Activated T-cell treated with anti-CD3 and anti-CD28 coated beads for 4 hours (primary cell): Measurements from ENCODE around the gene PRRC2A.

Experiments
- DNase-seq: peaks from one replicate; pipeline ENCODE4 v3.0.0-alpha.2; 2020

PRRC2A gene

DNA sequence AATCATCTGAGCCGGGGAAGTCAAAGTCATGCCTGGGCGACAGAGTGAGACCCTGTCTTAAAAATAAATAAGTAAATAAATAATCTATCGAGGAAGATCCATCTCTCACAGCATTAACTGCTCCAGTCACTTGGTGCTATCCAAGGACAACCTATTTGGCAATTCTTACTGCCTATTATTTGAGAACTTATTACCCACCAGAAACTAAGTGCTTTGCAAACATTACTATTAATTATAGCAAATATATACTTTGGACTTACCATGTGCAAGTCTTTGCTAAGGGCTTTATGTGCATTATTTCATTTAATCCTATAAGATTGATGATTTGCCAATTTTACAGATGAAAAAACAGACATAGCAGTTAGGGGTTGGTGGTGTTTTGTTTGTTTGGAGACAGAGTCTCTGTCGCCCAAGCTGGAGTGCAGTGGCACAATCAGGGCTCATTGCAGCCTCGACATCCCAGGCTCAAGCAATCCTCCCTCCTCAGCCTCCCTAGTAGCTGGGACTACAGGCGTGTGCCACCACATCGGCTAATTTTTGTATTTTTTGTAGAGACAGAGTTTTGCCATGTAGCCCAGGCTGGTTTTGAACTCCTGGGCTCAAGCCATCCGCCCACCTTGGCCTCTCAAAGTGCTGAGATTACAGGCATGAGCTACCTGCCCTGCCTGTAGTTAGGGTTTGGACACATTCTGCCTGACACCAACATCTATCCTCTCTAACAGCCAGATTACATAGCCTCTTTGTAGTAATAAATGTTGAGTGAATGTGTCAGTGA, 34.2 kb downstream of the PRRC2A start:
- DNase-seq, result no peak

DNA sequence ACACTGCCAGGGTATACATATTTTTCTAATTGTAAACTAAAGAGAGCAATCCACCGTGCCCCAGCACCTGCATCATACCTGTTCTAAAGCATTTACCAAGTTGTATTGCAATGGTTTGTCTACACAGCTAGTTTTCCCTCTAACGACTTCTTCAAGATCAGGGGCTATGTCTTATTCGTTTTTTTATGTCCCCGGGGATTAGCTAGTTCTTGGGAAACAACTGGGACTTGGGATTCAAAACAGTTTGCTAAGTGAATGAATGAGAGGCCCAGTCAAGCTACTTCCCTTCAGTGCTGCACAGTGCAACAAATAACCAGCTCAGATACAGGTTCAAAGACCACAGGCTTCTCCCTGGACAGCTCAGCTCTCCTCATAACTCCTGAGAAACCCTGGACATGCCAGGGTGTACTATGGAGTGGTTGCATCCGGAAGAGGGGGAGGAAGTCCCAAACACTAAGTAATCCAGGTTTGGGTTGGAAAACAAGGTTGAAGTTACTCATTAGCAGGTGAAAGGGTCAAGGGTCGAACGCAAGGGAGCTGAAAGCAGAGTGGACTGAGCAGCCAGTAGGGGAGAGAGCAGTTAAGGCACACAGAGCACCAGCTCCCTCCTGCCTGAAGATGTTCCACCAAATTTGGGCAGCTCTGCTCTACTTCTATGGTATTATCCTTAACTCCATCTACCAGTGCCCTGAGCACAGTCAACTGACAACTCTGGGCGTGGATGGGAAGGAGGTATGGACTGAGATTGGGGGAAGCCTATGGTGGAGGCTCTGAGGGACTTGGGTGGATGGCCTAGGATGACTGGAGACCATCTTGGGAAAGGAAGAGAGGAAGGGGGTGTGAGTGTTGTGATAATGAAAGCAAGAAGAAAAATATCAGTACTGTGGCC, 35.1 kb downstream of the PRRC2A start, which contains the start of gene APOM:
TSS of gene APOM (plus strand) at position 546 of the 889 bp plus-strand sequence. CDS start at position 619, 73 bp downstream.
- no peak for DNase-seq

DNA sequence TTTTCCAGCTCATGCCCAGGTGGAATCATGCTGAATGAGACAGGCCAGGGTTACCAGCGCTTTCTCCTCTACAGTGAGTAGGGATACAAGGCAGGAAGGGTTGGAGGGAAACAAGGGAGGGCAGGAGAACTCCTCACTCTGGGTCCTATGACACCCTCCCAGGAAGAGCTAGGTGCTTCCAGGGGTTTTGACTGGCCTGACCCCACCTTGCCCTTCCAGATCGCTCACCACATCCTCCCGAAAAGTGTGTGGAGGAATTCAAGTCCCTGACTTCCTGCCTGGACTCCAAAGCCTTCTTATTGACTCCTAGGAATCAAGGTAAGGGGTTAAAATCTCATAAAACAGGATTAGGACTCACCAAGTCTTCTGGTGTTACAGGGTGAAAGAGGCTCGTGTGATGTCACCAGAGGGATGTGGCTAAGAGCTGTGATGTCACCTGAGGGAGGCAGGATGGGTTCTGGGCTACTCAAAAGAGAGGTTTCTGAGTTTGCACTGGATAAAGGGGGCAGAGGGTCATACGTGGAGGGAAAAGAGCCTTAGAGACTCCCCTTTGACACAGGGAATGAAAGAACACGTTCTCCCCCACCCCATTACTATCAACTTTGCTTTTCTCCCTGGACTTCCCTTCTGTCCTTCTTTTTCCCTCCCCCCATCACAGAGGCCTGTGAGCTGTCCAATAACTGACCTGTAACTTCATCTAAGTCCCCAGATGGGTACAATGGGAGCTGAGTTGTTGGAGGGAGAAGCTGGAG, 37.1 kb downstream of the PRRC2A start:
- no peak for DNase-seq

- no peak for DNase-seq
Measured at GRCh38 chr6:31658158-31658688, 37.7 kb downstream of the PRRC2A start.

DNA sequence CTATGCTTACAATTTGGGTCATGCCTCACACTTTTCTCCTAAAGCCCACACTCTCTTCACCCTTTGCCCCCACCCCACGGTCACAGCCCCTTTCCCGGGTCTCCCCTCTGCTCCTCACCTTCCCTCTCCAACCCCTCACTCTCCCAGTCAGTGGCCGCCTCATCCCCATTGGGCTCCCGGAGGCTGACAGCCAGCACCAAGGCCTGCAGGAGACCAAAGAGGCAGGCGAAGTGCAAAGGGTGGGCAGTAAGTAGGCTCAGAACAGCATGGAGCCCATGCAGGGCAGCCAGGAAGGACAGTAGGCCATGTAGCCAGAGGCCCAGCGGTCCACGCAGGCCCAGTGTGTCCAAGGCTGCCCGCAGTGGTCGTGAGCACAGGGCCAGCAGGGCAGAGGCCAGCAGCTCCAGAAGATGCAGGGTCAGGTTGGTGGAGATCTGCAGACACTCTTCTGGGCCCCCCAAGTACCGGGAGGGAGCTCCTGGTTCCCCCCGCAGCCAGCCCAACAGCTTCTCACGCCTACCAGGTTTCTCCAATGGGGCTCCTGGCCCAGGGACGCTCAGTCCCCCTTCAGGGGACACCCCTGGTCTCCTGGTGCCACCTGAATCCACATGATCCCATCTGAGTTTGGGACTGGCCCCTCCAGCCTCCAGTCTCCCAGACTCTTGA, 38.6 kb downstream of the PRRC2A start:
- no peak for DNase-seq

DNA sequence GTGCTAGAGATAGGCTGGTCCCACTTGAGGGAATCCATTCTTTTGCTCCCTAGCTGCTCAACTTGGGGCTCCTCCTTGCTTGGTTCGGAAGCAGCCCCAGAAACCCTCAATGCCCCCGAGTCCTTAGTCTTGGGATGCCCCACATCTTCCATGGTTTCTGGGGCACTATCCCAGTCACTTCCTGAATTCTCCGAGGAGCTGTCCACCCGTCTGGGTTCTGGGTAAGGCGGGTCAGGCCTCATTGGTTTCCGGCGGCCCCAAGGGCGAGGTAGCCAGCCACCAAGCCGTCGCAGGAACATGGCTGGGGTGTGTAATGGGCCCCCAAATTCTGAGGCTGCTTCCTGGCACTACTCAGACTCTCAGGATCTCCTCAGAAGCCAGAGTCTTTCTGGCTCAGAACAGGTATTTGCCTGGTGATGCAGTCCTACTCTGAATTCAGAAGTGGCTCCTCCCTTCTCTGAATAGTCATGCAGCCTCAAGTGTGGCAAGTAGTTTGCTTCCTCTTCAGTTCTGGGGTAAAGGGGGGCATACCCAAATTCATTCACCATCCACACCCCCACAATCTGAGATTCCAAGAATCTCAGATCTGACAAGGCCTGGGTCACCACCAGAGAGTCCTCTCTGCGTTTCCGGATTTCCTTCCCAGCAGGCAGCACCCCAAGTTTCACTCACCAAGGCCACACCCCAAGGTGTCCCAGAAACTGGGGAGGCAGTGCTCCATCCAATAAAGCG, 39.3 kb downstream of the PRRC2A start:
- DNase-seq, result no peak

DNA sequence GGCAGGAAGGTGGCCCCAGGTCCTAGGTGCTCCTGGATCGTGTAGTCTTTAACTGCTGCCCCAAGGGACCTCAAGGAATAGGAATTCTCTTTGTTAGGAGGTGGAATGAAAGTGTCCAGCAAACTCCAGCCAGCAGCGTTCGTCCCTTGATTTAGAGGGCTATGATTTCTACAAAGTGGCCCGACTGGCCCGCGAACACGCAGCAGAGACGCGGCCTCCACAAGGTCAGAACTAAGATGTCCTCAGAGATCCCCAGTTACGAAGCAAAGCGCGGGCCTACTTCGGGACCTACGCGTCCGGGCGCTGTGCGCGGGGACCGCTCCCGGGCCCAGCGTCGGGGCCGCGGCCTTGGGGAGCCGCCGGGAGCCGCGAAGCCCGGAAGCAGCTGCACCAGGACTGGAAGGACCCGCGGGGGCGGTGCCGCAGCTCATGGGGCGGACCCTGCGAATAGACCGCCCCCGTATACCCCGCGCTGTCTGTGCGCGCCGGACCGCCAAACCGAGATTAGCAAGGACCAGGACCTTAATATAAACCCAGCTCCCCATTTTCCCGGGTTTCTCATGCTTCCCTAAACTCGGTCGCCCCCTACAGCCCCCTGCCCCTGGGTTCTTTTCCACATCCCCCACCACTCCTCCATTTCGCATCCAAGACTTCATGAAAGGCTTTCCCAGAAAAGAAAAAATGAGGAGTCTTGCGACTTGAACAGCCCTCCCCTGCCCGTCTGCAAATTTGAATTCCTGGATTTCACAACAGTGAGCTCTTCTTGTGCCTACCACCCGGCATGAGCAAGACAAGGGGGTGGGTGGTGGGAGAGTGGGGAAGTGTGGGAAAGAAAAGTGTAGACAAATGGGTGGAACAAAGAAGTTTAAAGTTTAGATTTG, 40.1 kb downstream of the PRRC2A start, which contains the start of gene C6orf47:
TSS of gene C6orf47 (minus strand) at position 398 of the 881 bp plus-strand sequence. CDS start 831 bp downstream, outside the sequence.
- DNase-seq, result peak; percentile 70

- DNase-seq, result no peak
Measured at GRCh38 chr6:31661262-31662123, 41.0 kb downstream of the PRRC2A start.

GRCh38 chr6:31662124-31662723, 41.7 kb downstream of the PRRC2A start:
- no peak for DNase-seq

- no peak for DNase-seq
Measured at GRCh38 chr6:31663126-31663960, 42.8 kb downstream of the PRRC2A start.

GRCh38 chr6:31663961-31664789, 43.7 kb downstream of the PRRC2A start:
- DNase-seq, result no peak

DNA sequence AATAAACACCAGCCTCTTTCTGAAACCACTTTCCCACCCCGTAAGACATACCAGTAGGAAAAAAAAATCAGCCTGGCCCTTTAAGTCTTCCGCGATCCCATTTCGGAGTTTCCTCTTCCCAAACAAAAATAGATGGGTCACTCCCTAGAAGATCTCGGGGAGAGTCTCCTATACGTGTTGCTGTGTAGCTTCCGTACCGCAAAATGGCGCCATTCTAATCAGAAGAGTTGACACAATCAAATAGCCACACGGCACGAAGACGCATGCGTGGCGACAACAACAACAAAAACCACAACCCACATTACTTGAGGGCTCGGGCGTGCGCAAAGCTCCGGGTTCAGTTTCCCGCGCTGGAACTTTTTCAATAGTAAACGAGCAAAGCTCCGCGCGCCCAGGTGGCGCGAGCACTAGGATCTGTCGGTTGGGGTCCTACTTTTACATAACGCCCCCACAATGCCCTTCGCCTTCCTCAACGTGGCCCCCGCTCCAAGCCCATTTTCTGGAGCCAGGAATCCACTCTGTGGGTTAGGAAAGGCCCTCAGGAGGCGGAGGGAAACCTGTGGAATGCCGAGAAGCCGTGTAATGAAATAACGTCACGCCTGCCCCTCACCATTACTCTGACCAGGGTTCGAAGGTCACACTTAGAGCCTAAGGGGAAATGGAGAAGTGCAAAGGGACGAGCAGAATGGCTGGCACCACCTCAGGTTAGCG, 44.4 kb downstream of the PRRC2A start, which contains the start of gene GPANK1:
TSS of gene GPANK1 (minus strand) at position 208 of the 711 bp plus-strand sequence. CDS start 519 bp downstream, outside the sequence.
- peak; percentile 84 for DNase-seq

DNA sequence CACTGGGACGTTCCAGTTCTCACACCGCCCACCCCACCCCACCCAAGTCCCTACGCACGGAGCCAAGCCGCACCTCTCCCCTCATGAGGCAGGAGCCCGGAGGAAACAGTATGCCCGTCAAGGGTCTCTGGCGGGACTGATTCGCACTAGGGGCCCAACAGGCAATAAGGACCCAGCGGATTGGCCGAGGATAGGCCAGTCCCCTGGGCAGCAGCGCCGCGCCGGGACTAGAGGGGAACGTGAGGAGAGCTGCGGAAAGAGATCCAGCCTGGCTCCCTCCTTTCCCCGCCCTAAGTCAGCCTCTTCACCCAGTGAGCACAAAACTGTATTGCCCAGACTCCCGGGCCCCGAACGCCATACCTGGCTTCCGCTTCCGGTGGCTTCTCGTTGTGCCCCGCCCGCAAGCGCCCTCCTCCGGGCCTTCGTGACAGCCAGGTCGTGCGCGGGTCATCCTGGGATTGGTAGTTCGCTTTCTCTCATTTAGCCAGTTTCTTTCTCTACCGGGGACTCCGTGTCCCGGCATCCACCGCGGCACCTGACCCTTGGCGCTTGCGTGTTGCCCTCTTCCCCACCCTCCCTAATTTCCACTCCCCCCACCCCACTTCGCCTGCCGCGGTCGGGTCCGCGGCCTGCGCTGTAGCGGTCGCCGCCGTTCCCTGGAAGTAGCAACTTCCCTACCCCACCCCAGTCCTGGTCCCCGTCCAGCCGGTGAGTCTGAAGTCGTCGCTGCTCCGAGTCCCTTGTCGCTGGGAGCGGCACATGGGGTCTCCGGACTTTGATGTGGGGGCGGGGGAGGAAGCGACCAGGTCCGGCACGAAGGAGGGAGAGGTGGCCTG, 45.2 kb downstream of the PRRC2A start, which contains the start of gene CSNK2B:
TSS of gene CSNK2B (plus strand) at position 580 of the 836 bp plus-strand sequence. CDS start 752 bp downstream, outside the sequence.
- DNase-seq, result peak; percentile 95

- no peak for DNase-seq
Measured at GRCh38 chr6:31666337-31666965, 45.9 kb downstream of the PRRC2A start.
